NCI-H82 (cell line): Measurements from ENCODE around the gene A2M.

Source experiments
- DNase-seq: peaks from one replicate; lab custom pipeline; 2025; lab: John Stamatoyannopoulos, UW

The A2M gene

DNA sequence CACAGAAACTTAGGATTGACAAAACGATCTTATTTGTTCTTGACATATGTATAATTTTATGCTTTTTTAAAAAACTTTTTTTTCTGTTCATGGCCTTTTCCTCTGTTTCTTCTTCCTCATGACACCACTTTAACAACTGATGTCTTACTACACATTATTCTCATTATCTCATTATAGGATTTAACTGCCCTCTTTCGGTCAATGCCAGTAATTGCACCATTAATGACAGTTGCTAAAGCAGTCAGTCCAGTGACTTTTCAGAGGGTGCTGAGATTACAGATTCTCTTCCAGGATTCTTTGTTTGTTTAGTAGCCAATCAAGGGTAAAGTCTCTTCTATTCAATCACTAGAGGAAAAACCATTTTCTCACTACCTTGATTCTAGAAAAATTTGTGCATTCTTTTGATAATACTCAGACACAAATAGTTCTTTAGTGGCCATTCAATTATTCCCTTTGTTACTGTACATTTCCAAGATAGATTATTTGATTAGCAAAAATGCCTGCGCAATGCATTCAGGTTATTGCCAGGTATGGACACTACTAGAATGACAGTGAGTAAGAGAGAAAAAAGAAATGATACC is 76.2 kb downstream of the A2M start:
- peak; percentile 82 for DNase-seq

DNA sequence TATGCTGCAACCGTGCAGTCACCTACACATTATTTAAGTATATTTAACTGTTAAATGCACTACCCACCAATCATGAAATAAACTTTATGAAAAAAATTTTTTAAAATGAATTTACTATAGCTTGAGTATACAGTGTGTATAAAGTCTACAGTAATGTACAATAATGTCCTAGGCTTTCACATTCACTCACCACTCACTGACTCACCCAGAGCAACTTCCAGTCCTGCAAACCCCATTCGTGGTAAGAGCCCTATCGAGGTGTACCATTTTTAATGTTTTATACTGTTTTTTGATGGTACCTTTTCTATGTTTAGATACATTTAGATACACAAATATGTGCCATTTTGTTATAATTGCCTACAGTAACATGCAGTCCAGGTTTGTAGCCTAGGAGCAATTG is 78.3 kb downstream of the A2M start:
- no peak for DNase-seq

DNA sequence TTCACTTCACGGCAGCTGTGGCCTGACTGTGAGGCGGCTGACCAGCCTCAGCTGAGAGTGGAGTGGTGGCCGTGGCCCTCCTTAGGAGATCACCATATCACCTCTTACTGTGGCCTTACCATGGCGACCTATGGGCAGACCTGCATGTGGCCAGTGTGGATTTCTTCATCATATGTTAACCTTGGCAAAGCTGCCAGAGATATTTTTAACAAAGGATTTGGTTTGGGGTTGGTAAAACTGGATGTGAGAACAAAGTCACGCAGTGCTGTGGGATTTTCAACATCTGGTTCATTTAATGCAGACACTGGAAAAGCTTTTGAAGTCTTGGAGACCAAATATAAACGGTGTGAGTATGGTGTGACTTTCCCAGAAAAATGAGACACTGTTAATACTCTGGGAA is 79.5 kb downstream of the A2M start:
- no peak for DNase-seq

DNA sequence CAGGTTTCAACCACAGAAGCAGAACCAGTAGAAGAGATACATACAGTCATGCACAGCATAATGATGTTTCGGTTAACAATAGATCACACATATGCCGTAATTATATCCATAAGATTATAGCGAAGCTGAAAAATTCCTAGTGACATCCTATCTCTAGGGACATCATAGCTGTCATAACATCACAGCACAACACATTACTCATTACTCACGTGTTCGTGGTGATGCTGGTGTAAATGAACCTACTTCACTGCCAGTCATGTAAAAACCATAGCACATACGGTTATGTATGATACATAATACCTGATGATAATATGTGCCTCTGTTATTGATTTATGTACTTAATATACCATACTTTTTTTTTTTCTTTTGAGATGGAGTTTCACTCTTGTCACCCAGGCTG is 81.6 kb downstream of the A2M start:
- no peak for DNase-seq

DNA sequence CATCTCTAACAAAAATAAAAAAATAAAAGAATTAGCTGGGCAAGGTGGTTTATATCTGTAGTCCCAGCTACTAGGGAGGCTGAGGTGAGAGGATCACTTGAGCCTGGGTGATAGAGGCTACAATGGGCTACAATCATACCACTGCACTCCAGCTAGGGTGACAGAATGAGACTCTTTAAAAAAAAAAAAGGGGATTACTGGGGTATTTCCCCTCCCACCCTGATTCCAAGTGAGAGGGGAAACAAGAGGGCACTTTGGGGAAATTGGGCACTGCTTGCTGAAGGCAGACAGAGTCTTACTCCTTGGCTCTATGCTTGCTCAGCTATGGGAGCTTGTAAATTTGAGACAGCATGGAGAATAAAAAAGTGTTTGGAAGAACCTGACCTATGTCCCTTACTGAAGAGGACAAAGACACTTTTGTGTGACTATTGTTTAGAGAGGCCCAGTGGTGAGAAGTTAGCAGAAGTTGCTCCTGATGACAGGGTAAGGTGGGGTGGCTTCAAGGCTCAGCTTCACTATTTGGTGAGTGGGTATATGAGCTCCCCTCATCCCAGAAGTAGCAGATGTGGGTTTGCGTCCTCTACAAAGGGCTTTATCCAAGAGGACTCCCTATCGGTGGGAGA is 82.3 kb downstream of the A2M start:
- DNase-seq, result no peak

DNA sequence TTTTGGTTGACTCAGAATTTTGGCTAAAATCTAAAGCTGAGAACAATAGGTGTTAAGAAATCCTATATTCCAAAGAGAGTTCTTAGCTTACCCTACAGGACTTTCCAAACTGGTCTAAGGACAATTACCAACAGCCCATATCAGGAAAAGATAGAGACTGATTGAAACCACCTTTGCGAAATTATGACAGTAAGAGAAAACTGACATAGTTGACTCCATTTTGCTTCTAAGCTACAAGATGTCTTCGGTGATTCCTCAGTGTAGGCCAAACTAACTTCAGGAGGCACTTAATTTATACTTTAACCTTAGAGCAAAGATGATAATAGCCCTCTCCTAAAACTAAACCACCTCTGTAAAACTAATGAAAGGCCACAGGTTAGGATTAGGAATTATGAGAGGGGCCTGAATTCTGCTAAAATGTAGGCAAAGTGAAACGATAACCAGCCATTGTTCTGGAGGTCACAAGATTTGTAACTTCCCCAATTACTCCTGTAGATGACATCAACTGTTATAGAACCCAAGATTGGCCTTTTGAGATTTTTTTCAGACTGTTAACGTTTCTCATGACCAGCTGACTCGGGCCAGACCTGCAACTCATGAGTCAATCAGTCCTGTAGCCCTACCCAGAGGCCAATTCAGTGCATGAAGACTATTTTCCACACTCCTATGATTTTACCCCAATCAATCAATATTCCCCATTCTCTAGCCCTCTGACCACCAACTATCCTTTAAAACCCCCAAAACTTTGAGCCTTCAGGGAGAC is 83.3 kb downstream of the A2M start:
- no peak for DNase-seq

DNA sequence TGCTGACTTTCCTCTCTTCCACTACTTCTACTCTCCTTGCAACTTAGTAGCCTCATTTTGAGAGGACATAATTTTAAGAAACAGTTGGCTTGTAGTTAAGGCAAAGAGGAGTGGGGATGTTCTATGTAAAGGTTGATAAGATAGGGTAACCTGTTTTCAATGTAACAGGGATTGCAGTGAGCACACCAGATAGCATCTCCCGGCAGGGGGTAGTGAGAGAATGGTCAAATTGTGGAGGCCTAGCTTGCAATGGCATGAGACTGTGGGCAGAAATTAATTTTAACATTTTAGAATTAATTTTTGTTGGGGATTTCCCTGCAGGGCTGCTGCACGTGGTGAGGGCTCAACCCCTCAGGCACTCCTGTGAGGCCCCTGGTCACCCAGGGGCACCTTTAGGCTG is 84.9 kb downstream of the A2M start:
- no peak for DNase-seq

DNA sequence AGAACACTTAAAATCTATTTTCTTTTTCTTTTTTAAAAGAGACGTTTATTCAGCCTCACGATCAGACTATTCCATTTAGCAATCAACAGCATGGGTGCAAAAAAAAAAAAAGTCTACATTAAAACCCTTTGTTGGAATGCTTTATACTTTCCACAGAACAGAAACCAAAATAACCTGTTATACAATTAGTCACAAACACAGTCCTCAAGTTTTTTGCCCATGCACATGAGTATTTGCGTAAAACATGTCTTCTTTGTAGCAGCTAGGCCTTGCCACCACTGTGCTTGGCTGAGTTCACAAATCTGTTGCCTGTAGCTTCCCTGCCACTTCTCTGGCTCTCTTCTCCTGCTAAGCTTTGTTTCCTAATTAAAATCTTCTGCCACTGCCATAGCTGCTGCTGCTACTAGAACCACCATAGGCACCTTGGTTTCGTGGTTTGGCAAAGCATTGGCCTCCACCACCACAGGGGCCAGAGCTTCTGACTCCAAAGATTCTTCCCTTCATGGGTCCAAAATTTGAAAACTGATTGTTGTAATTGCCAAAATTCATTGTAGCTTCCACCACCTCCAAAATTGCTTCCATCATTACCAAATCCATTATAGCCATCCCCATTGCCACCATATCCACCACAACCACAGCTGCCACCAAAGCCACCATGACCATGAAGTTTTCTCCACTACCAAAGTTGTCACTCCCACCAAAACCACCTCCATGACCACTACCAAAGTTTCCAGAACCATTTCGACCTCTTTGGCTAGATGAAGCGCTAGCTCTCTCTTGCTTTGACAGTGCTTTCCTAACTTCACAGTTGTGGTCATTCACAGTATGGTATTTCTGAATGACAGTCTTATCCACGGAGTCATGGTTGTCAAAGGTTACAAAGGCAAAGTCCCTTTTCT is 88.3 kb downstream of the A2M start:
- no peak for DNase-seq

DNA sequence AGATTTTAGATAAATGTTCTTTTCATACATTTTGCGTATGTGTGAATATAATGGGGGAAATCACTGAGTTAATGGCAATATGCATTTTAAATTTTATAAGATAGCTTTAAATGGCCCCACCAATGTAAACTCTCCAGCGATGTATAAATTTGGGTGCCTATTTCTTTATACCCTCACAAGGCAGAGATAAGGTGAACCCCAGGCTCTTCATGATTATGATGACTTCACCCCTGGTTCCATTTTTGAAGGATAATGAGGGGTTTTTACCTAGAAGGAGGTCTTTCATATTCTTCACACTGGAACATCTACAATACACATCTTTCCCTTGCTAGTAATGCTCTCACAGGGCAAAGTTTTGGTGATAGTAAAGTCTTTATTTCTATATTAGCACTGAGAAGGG is 91.2 kb downstream of the A2M start:
- DNase-seq, result no peak

DNA sequence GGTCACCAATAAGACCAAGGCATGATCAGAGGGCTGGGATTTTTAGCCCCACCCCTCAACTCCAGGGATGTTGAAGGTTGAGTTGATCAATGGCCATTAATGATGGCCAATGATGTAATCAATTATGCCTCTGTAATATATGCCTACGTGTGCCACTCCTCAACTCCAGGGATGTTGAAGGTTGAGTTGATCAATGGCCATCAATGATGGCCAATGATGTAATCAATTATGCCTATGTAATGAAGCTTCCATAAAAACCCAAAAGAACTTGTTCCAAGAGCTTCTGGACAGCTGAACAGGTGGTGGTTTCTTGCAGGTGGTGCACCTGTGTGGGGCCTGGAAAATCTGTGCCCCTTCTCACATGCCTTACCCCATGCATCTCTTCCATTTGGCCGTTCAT is 93.1 kb downstream of the A2M start:
- DNase-seq, result no peak
